ENCODE results near the gene COMT.

- no peak for TF ChIP-seq ZNF146 (tag by site-specific recombination; IDR thresholded peaks at IDR 0.05)
- no peak for TF ChIP-seq ZNF274 (IDR thresholded peaks at IDR 0.05; ENCODE audit: low read length)
- TF ChIP-seq ZNF274 (tag by site-specific recombination; IDR thresholded peaks at IDR 0.05; ENCODE audit: borderline replicate concordance), result no peak
- no peak for TF ChIP-seq ZNF202 (tag by site-specific recombination; IDR thresholded peaks at IDR 0.05; ENCODE audit: borderline replicate concordance)
Observed at GRCh38 chr22:20009018-20009491, 67.5 kb downstream of the COMT start.
